Left ventricle myocardium inferior (tissue), 1 donor: Measurements from ENCODE around the gene SEMA6A. TPM values are rescaled to one million over a fixed set of nuclear protein-coding genes. Genes with fewer than 3 reads are reported as not detected.

ENCODE experiments used
- DNase-seq: peaks from one replicate; pipeline ENCODE4 v3.0.0-alpha.2; 2020
- H3K27ac ChIP-seq: fragments of 200-600 bp; replicated peaks from 2 replicates; pipeline ENCODE4 v1.8.0; 2021
- H3K27me3 ChIP-seq: fragments of 200-600 bp; 2 replicates; pipeline ENCODE4 v1.8.0; 2021; ENCODE audit warnings: low read depth
- H3K36me3 ChIP-seq: fragments of 200-600 bp; 2 replicates; pipeline ENCODE4 v1.8.0; 2021
- H3K4me1 ChIP-seq: fragments of 200-600 bp; 2 replicates; pipeline ENCODE4 v1.8.0; 2021
- H3K4me3 ChIP-seq: fragments of 200-600 bp; 2 replicates; pipeline ENCODE4 v1.8.0; 2021; ENCODE audit warnings: mild to moderate bottlenecking, moderate library complexity
- H3K9me3 ChIP-seq: fragments of 200-600 bp; replicated peaks from 2 replicates; pipeline ENCODE4 v1.8.0; 2021
- intact Hi-C: fragments of 100-400 bp; cut with micrococcal nuclease; formaldehyde crosslinking; loops from one replicate; pipeline ENCODE4 v1.11.0; 2022
- total RNA-seq: library from RNA; stranded (reverse); fragmentation: NEBNext Ultra II Directional; extraction: Animal tissue kit (Norgen Biotek cat#: 25700); gene quantifications from one replicate; pipeline ENCODE4 v1.2.1, GENCODE V29; 2021
- TF ChIP-seq, protein P1 (sequence below): fragments of 200-600 bp; IDR thresholded peaks from 2 replicates; pipeline ENCODE4 v1.8.0; 2021; ENCODE audit warnings: antibody characterized with exemption, mild to moderate bottlenecking, borderline replicate concordance
- donor health status: DM: no; HTN: yes; CAD: no; lungs with severe emphysema.

Gene SEMA6A
- total RNA-seq, 1 donor from 2014 or later = 6.3 TPM

DNA sequence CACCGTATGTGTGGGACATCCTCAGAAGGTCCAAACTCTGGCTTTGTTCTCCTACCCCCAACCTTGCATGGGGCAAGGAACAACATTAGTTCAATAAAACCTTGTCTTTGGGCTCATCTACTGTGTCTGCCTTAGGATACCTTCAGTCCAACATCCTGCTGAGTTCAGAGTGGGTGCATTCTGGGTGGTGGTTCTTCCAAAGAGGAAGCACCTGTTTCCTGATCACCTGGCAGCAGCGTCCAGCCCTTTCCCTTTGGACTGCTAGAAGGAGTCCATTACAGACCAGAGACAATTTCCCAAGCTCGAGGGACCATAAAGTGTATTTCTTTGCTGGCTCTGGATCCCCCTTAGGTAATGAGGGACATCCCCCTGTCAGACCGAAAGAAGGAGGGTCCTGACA is 154.1 kb downstream of the SEMA6A start:
- intact Hi-C loops = no loop called here
- TF ChIP-seq, protein P1, sequence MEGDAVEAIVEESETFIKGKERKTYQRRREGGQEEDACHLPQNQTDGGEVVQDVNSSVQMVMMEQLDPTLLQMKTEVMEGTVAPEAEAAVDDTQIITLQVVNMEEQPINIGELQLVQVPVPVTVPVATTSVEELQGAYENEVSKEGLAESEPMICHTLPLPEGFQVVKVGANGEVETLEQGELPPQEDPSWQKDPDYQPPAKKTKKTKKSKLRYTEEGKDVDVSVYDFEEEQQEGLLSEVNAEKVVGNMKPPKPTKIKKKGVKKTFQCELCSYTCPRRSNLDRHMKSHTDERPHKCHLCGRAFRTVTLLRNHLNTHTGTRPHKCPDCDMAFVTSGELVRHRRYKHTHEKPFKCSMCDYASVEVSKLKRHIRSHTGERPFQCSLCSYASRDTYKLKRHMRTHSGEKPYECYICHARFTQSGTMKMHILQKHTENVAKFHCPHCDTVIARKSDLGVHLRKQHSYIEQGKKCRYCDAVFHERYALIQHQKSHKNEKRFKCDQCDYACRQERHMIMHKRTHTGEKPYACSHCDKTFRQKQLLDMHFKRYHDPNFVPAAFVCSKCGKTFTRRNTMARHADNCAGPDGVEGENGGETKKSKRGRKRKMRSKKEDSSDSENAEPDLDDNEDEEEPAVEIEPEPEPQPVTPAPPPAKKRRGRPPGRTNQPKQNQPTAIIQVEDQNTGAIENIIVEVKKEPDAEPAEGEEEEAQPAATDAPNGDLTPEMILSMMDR = no peak

DNA sequence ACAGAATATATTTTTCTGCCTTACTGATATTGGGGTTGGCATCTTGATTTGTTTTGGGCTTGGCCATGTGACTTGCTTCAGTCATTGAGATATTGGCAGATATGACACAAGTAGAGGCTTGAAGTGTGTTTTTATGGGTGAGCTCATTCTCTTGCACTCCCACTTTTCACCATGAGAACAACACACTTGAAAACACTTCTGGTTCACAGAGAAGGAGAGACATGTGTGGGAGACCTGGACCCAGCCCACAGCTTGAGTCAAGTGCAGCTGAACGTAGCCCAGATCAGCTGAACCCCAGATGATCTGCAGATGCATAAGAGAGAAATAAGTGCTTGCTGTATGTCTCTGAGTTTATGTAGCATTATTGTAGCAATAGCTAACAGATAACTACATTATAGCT is 155.4 kb downstream of the SEMA6A start:
- H3K9me3 ChIP-seq = no peaks in the 10 kb centered on the region
- no peaks in the 10 kb centered on the region for H3K27me3 ChIP-seq
- no peak for DNase-seq
- TF ChIP-seq, protein P1 = no peak
- H3K36me3 ChIP-seq = no peaks in the 10 kb centered on the region
- H3K27ac ChIP-seq = no peak overlapping the region
- intact Hi-C loops = no loop called here
- no peak overlapping the region for H3K4me3 ChIP-seq
- peaks cover 17% of the 10 kb centered on the region for H3K4me1 ChIP-seq

More for the DNA sequence above, 154.1 kb downstream of the SEMA6A start:
- H3K27me3 ChIP-seq = no peaks in the 10 kb centered on the region
- peak overlapping the region; percentile 47 for H3K27ac ChIP-seq
- H3K36me3 ChIP-seq = no peaks in the 10 kb centered on the region
- no peak for DNase-seq
- no peak overlapping the region for H3K4me3 ChIP-seq
- no peaks in the 10 kb centered on the region for H3K9me3 ChIP-seq
- peaks cover 17% of the 10 kb centered on the region for H3K4me1 ChIP-seq

DNA sequence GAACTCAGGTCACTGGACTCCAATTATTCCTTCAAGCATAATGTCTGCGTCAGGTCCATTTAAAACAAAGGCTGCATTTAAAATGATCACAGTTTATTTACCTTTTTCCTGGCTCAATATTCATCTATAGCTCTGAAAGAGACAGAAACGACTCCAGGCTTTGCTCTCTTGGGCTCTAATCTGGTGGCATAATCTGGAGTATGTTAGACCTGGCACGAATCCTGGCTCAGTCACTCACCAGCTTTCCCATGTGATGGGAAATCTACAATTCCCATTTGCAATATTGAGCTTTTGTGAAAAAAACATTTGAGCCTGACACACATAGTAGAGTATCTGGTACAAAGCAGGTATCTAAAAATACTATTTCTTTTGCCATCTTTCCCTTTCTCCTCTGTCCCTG is 155.8 kb downstream of the SEMA6A start:
- Histone ChIP-seq H3K27ac (no peak overlapping the region), H3K27me3 (no peaks in the 10 kb centered on the region), H3K36me3 (no peaks in the 10 kb centered on the region), H3K4me1 (peaks cover 17% of the 10 kb centered on the region), H3K4me3 (no peak overlapping the region), H3K9me3 (no peaks in the 10 kb centered on the region)
- intact Hi-C loops = no loop called here
- no peak for DNase-seq
- TF ChIP-seq, protein P1 = no peak

DNA sequence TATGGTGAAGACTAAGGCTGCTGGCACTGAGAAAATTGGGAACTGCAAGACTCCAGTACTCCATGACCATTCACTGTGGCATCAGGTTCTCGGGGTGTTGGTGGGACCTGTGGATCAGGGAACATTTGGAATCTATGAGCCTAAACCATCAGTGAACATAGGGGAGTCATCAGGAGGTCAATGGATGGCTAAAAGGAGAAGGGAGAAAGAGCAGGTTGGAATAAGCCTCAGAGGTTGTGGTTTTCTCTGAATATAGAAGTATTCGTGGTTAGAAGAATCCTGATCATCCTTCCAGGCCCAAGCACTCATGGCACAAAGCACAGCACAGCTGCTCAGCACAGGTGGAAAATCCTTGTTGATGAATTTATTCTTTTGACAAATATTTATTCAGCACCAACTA is 156.6 kb downstream of the SEMA6A start:
- DNase-seq = no peak
- Histone ChIP-seq H3K27ac (no peak overlapping the region), H3K36me3 (no peaks in the 10 kb centered on the region), H3K27me3 (no peaks in the 10 kb centered on the region), H3K9me3 (no peaks in the 10 kb centered on the region), H3K4me3 (no peak overlapping the region), H3K4me1 (peaks cover 17% of the 10 kb centered on the region)
- intact Hi-C loops = no loop called here
- TF ChIP-seq, protein P1 = no peak

DNA sequence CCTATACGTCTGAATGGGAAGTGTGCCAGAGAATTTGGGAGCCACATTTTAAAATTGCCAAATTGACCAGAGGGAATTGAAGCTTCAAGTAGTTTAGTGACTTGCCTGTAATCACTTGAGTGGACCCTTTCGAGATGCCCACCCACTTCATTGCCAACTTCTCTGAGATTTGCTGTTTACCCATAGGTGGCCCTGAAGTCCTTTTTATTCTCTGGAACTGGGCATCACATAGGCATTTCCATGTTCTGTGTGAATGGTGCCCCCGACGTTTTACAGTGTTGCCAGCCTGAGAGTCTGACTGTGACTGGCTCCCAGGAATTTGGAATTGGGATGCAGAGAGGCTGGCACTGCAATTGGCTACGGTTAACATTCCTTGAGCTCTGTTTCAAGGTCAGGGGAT is 158.6 kb downstream of the SEMA6A start:
- no peak overlapping the region for H3K4me3 ChIP-seq
- no peaks in the 10 kb centered on the region for H3K9me3 ChIP-seq
- no peak for DNase-seq
- no peaks in the 10 kb centered on the region for H3K36me3 ChIP-seq
- H3K4me1 ChIP-seq = peaks cover 17% of the 10 kb centered on the region
- intact Hi-C loops = no loop called here
- TF ChIP-seq, protein P1 = no peak
- no peaks in the 10 kb centered on the region for H3K27me3 ChIP-seq
- no peak overlapping the region for H3K27ac ChIP-seq

DNA sequence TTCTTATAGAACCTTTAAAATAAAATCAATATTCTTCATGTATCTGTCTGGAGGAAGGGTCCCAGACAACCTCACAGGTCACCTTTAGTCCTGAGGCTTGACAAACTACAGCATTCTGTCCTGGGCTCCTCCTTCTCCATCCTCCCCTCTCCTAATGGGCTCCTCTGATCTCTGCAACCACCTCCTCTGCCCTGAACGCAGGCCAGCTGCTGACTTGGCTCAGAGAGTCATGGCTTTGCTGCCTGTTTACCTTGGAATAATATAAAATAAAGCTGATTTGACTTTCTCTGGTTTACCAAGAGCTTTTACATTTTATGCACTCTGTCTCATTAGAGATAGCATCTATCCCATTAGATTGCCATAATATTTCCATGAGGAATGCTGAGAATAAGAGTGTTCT is 159.4 kb downstream of the SEMA6A start:
- intact Hi-C loops = no loop called here
- H3K9me3 ChIP-seq = no peaks in the 10 kb centered on the region
- DNase-seq = no peak
- no peaks in the 10 kb centered on the region for H3K36me3 ChIP-seq
- no peaks in the 10 kb centered on the region for H3K27me3 ChIP-seq
- peaks cover 21% of the 10 kb centered on the region for H3K4me1 ChIP-seq
- no peak overlapping the region for H3K4me3 ChIP-seq
- TF ChIP-seq, protein P1 = no peak
- H3K27ac ChIP-seq = no peak overlapping the region
